Hepatocyte (in vitro differentiated cells): ENCODE results near the gene APOA5.

Experiments
- CTCF ChIP-seq: fragments of 200-600 bp; sonication (generic); IDR thresholded peaks from 2 replicates; pipeline ENCODE4 v1.5.1; 2016; ENCODE audit warnings: antibody characterized with exemption, mild to moderate bottlenecking; ENCODE audit not compliant: poor library complexity
- EZH2 ChIP-seq: fragments of 200-600 bp; sonication (generic); IDR thresholded peaks from 2 replicates; pipeline ENCODE4 v1.6.1; 2016; ENCODE audit warnings: antibody characterized with exemption, mild to moderate bottlenecking, borderline replicate concordance
- EZH2phosphoT487 ChIP-seq: fragments of 200-600 bp; sonication (generic); IDR thresholded peaks from one replicate; pipeline ENCODE4 v1.6.1; 2018; ENCODE audit warnings: antibody characterized with exemption, mild to moderate bottlenecking, low read depth, moderate library complexity; ENCODE audit not compliant: unreplicated experiment, severe bottlenecking

GRCh38 chr11:116794851-116795250, 3.2 kb upstream of the APOA5 start:
- no peak for TF ChIP-seq CTCF
- no peak for TF ChIP-seq EZH2phosphoT487
- TF ChIP-seq EZH2, result no peak
